ENCODE results near the gene LIPT1.
"Not testable (repeated sequence)": the region's sequence is repeated elsewhere in the genome, so short reads cannot be mapped to it uniquely, and the experiment has no call there.

LIPT1 gene

GRCh38 chr2:99154643-99155536 is at the start of gene LIPT1, which contains the start of gene TSGA10:
Gene LIPT1 (plus strand): TSS chr2:99154967. CDS start chr2:99161958, 6,991 bp downstream.
Gene TSGA10 (minus strand): TSS chr2:99154942. CDS start chr2:99109439, 45,503 bp downstream.
- DNase-seq (ENCODE audit: low read depth in 2 of 2), result peak; percentile 65 to 66

GRCh38 chr2:99106913-99107312 is 47.9 kb upstream of the LIPT1 start:
- DNase-seq (ENCODE audit: low read depth in 2 of 2), result peak in 1 of 2 experiments; percentile 0

GRCh38 chr2:99111236-99111635 is 43.5 kb upstream of the LIPT1 start:
- DNase-seq (ENCODE audit: low read depth in 2 of 2), result no peak

GRCh38 chr2:99111945-99112344 is 42.8 kb upstream of the LIPT1 start:
- DNase-seq (ENCODE audit: low read depth in 2 of 2), result no peak

GRCh38 chr2:99112617-99113016 is 42.1 kb upstream of the LIPT1 start:
- DNase-seq (ENCODE audit: low read depth in 2 of 2), result no peak

GRCh38 chr2:99127981-99128380 is 26.8 kb upstream of the LIPT1 start:
- no peak for DNase-seq (ENCODE audit: low read depth in 2 of 2)

GRCh38 chr2:99135044-99135556 is 19.7 kb upstream of the LIPT1 start:
- DNase-seq (ENCODE audit: low read depth in 2 of 2), result not testable (repeated sequence)

- no peak for DNase-seq (ENCODE audit: low read depth in 2 of 2)
These were observed 15.8 kb upstream of the LIPT1 start for GRCh38 chr2:99139003-99139402.

GRCh38 chr2:99140056-99140859 is 14.5 kb upstream of the LIPT1 start:
- no peak for DNase-seq (ENCODE audit: low read depth in 2 of 2)

GRCh38 chr2:99140860-99141109 is 14.0 kb upstream of the LIPT1 start:
- no peak for DNase-seq (ENCODE audit: low read depth in 2 of 2)

GRCh38 chr2:99141110-99142108 is 13.4 kb upstream of the LIPT1 start, which contains the start of gene C2orf15:
Gene C2orf15 (plus strand): TSS chr2:99141707. CDS start chr2:99150559, 8,852 bp downstream.
- DNase-seq (ENCODE audit: low read depth in 2 of 2), result peak; percentile 53 to 61

- DNase-seq (ENCODE audit: low read depth in 2 of 2), result peak in 1 of 2 experiments; percentile 4
These were observed 4.1 kb upstream of the LIPT1 start for GRCh38 chr2:99150706-99151105.

- DNase-seq (ENCODE audit: low read depth in 2 of 2), result no peak
These were observed 2.4 kb upstream of the LIPT1 start for GRCh38 chr2:99152199-99152895.

- DNase-seq (ENCODE audit: low read depth in 2 of 2), result no peak
These were observed 704 bp upstream of the LIPT1 start for GRCh38 chr2:99153921-99154604.

- DNase-seq (ENCODE audit: low read depth in 2 of 2), result no peak
These were observed 2.1 kb downstream of the LIPT1 start for GRCh38 chr2:99156891-99157290.

- DNase-seq (ENCODE audit: low read depth in 2 of 2), result no peak
These were observed 3.8 kb downstream of the LIPT1 start for GRCh38 chr2:99158599-99158998.

GRCh38 chr2:99159594-99159993 is 4.8 kb downstream of the LIPT1 start:
- no peak for DNase-seq (ENCODE audit: low read depth in 2 of 2)

- DNase-seq (ENCODE audit: low read depth in 2 of 2), result no peak
These were observed 11.5 kb downstream of the LIPT1 start for GRCh38 chr2:99166218-99166617.

GRCh38 chr2:99169534-99169933 is 14.8 kb downstream of the LIPT1 start:
- no peak for DNase-seq (ENCODE audit: low read depth in 2 of 2)

Measured in fibroblast of skin of left quadriceps (primary cell).